A673 (cell line): ENCODE results near the gene RILP.

Experiments
- EZH2 ChIP-seq: fragments of 200-600 bp; sonication (generic); IDR thresholded peaks from 2 replicates; pipeline ENCODE4 v1.6.1; 2017; ENCODE audit warnings: borderline replicate concordance, low read depth, mild to moderate bottlenecking, mixed read lengths, antibody characterized with exemption, low read length; ENCODE audit not compliant: poor library complexity, severe bottlenecking
- TF ChIP-seq, protein P1 (sequence below): fragments of 300-800, 200-600 bp; sonication (generic); conservative IDR thresholded peaks from 2 replicates; pipeline ENCODE4 v1.5.1; 2017; ENCODE audit warnings: low read depth, mild to moderate bottlenecking, antibody characterized with exemption, low read length, moderate library complexity, mixed read lengths

DNA sequence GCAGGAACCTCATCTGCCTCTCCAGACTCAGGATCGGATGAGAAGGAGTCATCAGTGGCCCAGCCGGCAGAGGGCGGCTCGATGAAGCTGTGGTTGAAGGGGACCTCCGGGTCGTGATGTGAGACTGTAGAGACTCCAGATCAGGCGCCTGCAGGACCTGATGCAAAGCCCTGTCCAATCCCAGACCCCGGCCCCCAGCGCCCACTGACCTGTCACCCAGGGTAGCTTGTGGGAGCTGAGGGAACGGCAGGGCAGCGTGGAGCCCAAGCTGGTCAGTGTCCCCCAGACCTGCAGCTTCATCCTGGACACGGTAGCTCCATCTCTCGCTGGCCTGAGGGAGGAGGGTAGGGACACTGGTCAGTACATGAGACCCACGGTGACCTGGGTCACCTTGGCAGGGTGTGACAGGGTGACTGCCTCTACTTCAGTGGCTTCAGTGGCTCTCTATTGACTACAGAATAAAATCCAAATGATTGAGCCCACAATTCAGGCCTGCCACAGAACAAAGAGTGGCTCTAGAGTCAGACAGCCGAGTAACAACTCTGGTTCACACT, 12.9 kb downstream of the RILP start:
- TF ChIP-seq, protein P1, sequence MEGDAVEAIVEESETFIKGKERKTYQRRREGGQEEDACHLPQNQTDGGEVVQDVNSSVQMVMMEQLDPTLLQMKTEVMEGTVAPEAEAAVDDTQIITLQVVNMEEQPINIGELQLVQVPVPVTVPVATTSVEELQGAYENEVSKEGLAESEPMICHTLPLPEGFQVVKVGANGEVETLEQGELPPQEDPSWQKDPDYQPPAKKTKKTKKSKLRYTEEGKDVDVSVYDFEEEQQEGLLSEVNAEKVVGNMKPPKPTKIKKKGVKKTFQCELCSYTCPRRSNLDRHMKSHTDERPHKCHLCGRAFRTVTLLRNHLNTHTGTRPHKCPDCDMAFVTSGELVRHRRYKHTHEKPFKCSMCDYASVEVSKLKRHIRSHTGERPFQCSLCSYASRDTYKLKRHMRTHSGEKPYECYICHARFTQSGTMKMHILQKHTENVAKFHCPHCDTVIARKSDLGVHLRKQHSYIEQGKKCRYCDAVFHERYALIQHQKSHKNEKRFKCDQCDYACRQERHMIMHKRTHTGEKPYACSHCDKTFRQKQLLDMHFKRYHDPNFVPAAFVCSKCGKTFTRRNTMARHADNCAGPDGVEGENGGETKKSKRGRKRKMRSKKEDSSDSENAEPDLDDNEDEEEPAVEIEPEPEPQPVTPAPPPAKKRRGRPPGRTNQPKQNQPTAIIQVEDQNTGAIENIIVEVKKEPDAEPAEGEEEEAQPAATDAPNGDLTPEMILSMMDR = no peak
- no peak for TF ChIP-seq EZH2
